HEK293T (cell line): ENCODE data around the gene SIK3.

Source experiments
- CTCF ChIA-PET: fragments of 350-600 bp; formaldehyde crosslinking; extraction: SDS; loops from one replicate; lab custom pipeline; 2021; ENCODE audit warnings: antibody characterized with exemption, inconsistent platforms; lab: Yijun Ruan, JAX
- POLR2A ChIA-PET: fragments of 350-600 bp; formaldehyde crosslinking; extraction: SDS; loops from one replicate; lab custom pipeline; 2020; ENCODE audit warnings: antibody characterized with exemption, inconsistent platforms; lab: Yijun Ruan, JAX
- DNase-seq: peaks from one replicate; pipeline ENCODE4 v3.0.0; 2012; ENCODE audit warnings: mixed read lengths; ENCODE audit errors: extremely low spot score
- ARNT ChIP-seq: fragments of 450-650 bp; IDR thresholded peaks from 2 replicates; pipeline ENCODE4 v1.6.1; 2017; ENCODE audit warnings: mild to moderate bottlenecking
- BHLHE40 ChIP-seq: fragments of 450-650 bp; IDR thresholded peaks from 2 replicates; pipeline ENCODE4 v1.6.1; 2016; ENCODE audit warnings: mild to moderate bottlenecking, moderate library complexity, borderline replicate concordance
- CTBP1 ChIP-seq: fragments of 450-650 bp; IDR thresholded peaks from 2 replicates; pipeline ENCODE4 v1.6.1; 2016; ENCODE audit warnings: borderline replicate concordance
- ELF4 ChIP-seq: fragments of 450-650 bp; IDR thresholded peaks from 2 replicates; pipeline ENCODE4 v1.6.1; 2017; ENCODE audit warnings: antibody characterized with exemption
- FOXA1 ChIP-seq: fragments of 450-650 bp; IDR thresholded peaks from 2 replicates; pipeline ENCODE4 v1.6.1; 2016; ENCODE audit warnings: mild to moderate bottlenecking
- FOXK2 ChIP-seq: fragments of 450-650 bp; IDR thresholded peaks from 2 replicates; pipeline ENCODE4 v1.6.1; 2016; ENCODE audit warnings: mild to moderate bottlenecking
- FOXM1 ChIP-seq: fragments of 450-650 bp; IDR thresholded peaks from 2 replicates; pipeline ENCODE4 v1.6.1; 2017; ENCODE audit warnings: mild to moderate bottlenecking, borderline replicate concordance
- HDGF ChIP-seq: fragments of 450-650 bp; IDR thresholded peaks from 2 replicates; pipeline ENCODE4 v1.6.1; 2017; ENCODE audit warnings: antibody characterized with exemption, borderline replicate concordance
- L3MBTL2 ChIP-seq: fragments of 450-650 bp; conservative IDR thresholded peaks from 2 replicates; pipeline ENCODE4 v1.6.1; 2016; ENCODE audit warnings: mild to moderate bottlenecking
- LEF1 ChIP-seq: fragments of 450-650 bp; IDR thresholded peaks from 2 replicates; pipeline ENCODE4 v1.6.1; 2017; ENCODE audit warnings: mild to moderate bottlenecking, borderline replicate concordance
- NFRKB ChIP-seq: fragments of 450-650 bp; IDR thresholded peaks from 2 replicates; pipeline ENCODE4 v1.6.1; 2016; ENCODE audit warnings: mild to moderate bottlenecking, moderate library complexity
- PKNOX1 ChIP-seq: fragments of 450-650 bp; IDR thresholded peaks from 2 replicates; pipeline ENCODE4 v1.6.1; 2016
- SP1 ChIP-seq: fragments of 450-650 bp; IDR thresholded peaks from 2 replicates; pipeline ENCODE4 v1.6.1; 2017
- SUZ12 ChIP-seq: fragments of 450-650 bp; IDR thresholded peaks from 2 replicates; pipeline ENCODE4 v1.6.1; 2016; ENCODE audit warnings: mild to moderate bottlenecking
- TARDBP ChIP-seq: fragments of 450-650 bp; IDR thresholded peaks from 2 replicates; pipeline ENCODE4 v1.6.1; 2016
- ZNF384 ChIP-seq: fragments of 450-650 bp; IDR thresholded peaks from 2 replicates; pipeline ENCODE4 v1.6.1; 2016

Gene SIK3

GRCh38 chr11:116916052-116916451 lies 182.2 kb downstream of the SIK3 start:
- CTCF ChIA-PET = no interaction called here
- no peak for DNase-seq
- POLR2A ChIA-PET = no interaction called here
- TF ChIP-seq FOXK2 (no peak), SP1 (no peak), PKNOX1 (no peak)

GRCh38 chr11:116913000-116913399 lies 185.2 kb downstream of the SIK3 start:
- TF ChIP-seq ZNF384 (no peak), SP1 (no peak)
- CTCF ChIA-PET = interaction anchor here (0.6 to 1.1 kb wide), 2 partner anchors 12 to 402 kb away, joined by 5 to 10 read pairs; no protein-coding TSS in a partner anchor
- DNase-seq = no peak
- POLR2A ChIA-PET = interaction anchor here (0.5 kb wide), 1 partner anchor 186 kb away, joined by 3 read pairs; no protein-coding TSS in a partner anchor

- no peak for DNase-seq
- TF ChIP-seq ZNF384 (no peak), PKNOX1 (no peak)
- ChIA-PET CTCF (interaction anchor here (1.1 kb wide), 1 partner anchor 13 kb away, joined by 5 read pairs; no protein-coding TSS in a partner anchor), POLR2A (no interaction called here)
These were observed 186.1 kb downstream of the SIK3 start for GRCh38 chr11:116911976-116912734.

GRCh38 chr11:116910847-116911246 lies 187.4 kb downstream of the SIK3 start:
- TF ChIP-seq NFRKB = no peak
- TF ChIP-seq HDGF = no peak
- no peak for TF ChIP-seq TARDBP
- TF ChIP-seq FOXA1 = no peak
- TF ChIP-seq CTBP1 = no peak
- no peak for TF ChIP-seq ELF4
- no peak for TF ChIP-seq ZNF384
- no peak for TF ChIP-seq BHLHE40
- TF ChIP-seq FOXM1 = no peak
- no peak for TF ChIP-seq ARNT
- no peak for TF ChIP-seq L3MBTL2
- TF ChIP-seq FOXK2 = no peak
- no peak for TF ChIP-seq LEF1
- TF ChIP-seq SP1 = no peak
- TF ChIP-seq PKNOX1 = no peak
- no peak for TF ChIP-seq SUZ12
- CTCF ChIA-PET = no interaction called here
- no peak for DNase-seq
- POLR2A ChIA-PET = no interaction called here

- TF ChIP-seq NFRKB (no peak), FOXM1 (no peak), ELF4 (no peak), FOXK2 (no peak), HDGF (no peak), LEF1 (no peak), BHLHE40 (no peak), ZNF384 (no peak), FOXA1 (no peak), L3MBTL2 (no peak), SP1 (no peak), SUZ12 (no peak), ARNT (no peak), CTBP1 (no peak), TARDBP (no peak), PKNOX1 (no peak)
- no peak for DNase-seq
- ChIA-PET POLR2A (no interaction called here), CTCF (no interaction called here)
These were observed 187.8 kb downstream of the SIK3 start for GRCh38 chr11:116910378-116910777.

GRCh38 chr11:116909245-116909644 lies 189.0 kb downstream of the SIK3 start:
- TF ChIP-seq FOXM1 (no peak), CTBP1 (no peak), ELF4 (no peak), L3MBTL2 (no peak), ZNF384 (no peak), TARDBP (no peak), NFRKB (no peak), ARNT (no peak), BHLHE40 (no peak), LEF1 (no peak), HDGF (no peak), FOXA1 (no peak), FOXK2 (no peak), SUZ12 (no peak), PKNOX1 (no peak), SP1 (no peak)
- ChIA-PET POLR2A (no interaction called here), CTCF (no interaction called here)
- DNase-seq = no peak
